NCI-H2227 (cell line): Measurements from ENCODE around the gene RELA.
A peak's percentile ranks its signal among the peaks of the same experiment; 100 is the strongest.
"Not testable (repeated sequence)": the region's sequence is repeated elsewhere in the genome, so short reads cannot be mapped to it uniquely, and the experiment has no call there.

Experiments
- DNase-seq: peaks from one replicate; lab custom pipeline; 2025; ENCODE audit not compliant: unreplicated experiment; lab: John Stamatoyannopoulos, UW

Gene RELA

DNA sequence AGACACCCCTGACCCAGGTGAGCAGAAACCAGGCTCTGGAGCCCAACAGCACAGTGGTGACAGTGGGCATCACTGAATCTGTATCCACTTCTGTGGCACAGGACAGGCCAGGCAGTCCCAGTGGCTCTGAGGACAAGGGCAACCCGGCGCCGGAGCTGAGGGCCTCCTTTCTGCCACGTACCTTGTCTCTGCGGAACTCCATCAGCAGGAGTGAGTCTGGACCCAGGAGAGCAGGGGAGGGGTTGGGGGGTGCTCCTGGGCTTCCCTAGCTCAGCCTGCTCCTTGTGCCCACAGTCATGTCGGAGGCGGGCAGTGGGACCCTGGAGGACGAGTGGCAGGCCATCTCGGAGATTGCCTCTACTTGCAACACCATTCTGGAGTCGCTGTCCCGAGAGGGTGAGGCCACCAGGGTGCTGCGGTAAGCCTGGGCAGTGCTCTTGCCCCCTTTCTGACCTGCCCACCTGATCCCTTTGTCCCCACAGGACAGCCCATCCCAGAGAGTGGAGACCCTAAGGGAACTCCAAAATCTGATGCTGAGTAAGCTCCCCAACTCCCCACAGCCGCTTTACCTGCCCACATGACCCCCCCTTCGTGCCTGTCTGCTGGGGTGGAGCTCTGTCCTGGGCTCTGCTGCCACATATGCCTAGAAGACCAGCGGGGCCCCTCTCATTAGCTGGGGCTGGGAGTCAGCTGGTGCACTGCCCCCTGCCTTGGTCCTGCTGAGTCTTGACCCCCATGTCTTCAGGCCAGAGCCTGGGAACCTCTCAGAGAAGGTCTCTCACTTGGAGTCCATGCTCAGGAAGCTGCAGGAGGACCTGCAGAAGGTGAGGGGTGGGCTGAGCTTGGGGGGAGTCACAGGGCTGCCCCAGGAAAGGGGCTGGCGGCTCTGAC lies 12.8 kb downstream of the RELA start:
- no peak for DNase-seq

DNA sequence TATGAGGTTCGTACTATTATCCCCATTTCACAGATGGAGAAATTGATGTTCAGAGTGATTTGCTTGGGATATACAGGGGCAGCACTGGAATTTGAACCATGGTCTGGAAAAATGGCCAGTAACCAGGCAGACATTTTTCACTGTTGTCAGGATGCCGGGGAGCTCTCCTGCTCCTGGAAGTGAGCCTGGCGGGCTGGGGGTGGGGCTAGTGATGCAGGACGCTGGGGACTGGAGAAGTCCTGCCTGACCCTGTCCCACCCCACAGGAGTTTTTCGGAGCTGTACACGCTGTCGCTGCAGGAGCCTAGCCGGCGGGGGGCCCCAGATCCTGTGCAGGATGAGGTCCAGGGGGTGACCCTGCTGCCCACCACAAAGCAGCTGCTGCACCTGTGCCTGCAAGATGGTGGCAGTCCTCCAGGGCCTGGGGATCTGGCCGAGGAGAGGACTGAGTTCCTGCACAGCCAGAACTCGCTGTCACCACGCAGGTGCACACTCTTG lies 13.7 kb downstream of the RELA start:
- DNase-seq = no peak

- no peak for DNase-seq
Measured at GRCh38 chr11:65646958-65647701, 15.6 kb downstream of the RELA start.

- DNase-seq = no peak
Measured at GRCh38 chr11:65646288-65646957, 16.3 kb downstream of the RELA start.

- no peak for DNase-seq
Measured at GRCh38 chr11:65645710-65646109, 17.0 kb downstream of the RELA start.

DNA sequence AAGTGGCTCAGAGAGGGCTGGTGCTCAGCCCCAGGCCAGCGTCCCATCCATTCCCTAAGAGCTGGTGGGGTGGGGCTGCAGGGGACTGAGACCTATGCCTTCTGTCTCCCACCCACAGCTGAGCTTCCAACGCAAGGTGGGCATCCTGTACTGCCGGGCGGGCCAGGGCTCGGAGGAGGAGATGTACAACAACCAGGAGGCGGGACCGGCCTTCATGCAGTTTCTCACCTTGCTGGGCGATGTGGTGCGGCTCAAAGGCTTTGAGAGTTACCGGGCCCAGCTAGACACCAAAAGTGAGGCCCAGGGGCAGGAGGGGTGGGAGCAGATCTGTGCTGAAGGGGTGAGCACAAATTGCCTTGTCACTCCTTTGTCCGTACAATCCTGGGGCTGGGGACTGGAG lies 17.9 kb downstream of the RELA start:
- DNase-seq = no peak

GRCh38 chr11:65643971-65644370 lies 18.7 kb downstream of the RELA start:
- peak; percentile 16 for DNase-seq

GRCh38 chr11:65642014-65642671 lies 20.6 kb downstream of the RELA start:
- DNase-seq = no peak

GRCh38 chr11:65641297-65642013 lies 21.3 kb downstream of the RELA start:
- no peak for DNase-seq

- no peak for DNase-seq
Measured at GRCh38 chr11:65640483-65641296, 22.0 kb downstream of the RELA start.

DNA sequence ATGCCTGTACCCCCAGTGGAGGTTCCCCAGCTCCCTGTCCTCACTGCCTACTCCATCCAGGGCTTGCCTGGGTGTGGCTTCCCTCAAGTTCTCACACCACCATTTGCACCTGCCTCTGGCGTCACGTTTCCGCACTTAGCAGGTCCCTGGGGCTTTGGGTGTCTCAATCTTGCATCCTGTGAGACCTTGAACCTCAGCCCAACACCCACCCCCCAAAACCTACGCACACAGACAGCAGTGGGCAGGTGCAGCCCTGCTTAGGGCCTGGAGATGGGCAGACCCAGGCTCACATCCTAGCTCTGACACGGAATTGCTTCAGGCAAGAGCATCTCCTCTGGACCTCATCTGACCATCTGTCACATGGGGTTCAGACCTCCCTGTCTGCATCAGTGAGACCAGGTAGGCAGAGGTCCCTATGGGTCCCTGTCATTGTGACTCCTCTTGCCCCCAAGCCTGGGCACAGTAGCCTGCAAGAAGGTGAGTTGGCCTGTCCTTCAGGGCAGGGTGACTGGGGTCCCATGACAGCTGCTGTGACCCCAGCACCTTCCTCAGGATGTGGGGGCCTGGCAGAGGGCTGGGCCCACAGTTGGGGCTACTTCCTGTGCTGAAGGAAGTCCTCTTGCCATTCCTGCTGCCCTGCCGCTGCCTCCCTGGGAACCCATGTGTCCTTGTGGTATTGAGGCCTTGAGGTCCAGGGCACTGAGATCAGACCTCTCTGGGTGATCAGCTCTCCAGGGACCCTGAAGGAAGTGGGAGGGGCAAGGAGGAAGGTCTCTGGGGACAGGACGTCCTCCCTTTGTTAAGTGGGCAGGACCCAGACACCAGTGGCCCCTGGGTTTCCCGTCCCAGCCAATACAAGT lies 22.9 kb downstream of the RELA start:
- no peak for DNase-seq

DNA sequence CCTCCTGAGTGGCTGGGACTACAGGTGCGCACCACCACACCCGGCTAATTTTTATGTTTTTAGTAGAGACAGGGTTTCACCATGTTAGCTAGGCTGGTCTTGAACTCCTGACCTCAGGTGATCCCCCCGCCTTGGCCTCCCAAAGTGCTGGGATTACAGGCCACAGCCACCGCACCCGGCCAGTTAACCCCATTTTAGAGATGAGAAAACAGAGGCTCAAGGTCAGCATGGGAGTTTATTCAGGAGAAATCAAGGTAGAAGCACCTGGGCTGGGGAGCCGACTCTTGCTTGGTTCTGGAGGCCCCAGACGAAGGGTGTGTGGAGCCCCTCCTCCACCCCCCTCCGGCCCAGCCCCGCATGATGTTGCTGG lies 23.5 kb downstream of the RELA start:
- not testable (repeated sequence) for DNase-seq

DNA sequence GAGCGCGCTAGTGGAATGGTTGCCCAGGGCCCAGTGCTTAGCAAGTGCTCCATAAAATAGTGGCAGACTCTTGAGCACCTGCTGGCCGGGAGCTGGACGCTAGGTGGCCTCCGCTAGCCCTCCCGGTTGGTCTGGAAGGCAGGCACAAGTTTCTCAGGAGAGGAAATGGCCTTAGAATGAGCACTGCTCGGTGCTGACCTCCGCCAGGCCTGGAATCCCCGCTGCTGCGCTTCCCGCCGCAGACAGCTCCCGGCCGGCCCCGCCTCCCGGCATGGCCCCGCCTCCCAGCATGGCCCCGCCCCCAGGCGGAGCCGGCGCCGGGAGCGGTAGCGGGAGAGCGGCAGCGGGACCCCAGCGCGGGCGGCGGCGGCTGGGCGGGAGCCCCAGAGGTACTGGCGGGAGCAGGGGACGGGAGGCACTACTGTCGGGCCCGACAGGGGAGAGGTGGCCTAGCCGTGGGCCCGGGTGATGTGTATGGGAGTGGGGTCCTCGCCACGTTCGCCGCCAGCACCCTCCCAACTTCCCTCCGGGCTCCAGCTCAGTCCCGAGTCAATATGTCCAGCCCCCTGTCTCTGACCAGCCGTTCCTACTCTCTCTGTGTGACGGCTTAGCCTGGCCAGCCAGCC lies 24.8 kb downstream of the RELA start, which contains the start of gene SIPA1:
TSS of gene SIPA1 (plus strand) at position 308 of the 626 bp plus-strand sequence. CDS start 2,821 bp downstream, outside the sequence.
- DNase-seq = peak; percentile 87

DNA sequence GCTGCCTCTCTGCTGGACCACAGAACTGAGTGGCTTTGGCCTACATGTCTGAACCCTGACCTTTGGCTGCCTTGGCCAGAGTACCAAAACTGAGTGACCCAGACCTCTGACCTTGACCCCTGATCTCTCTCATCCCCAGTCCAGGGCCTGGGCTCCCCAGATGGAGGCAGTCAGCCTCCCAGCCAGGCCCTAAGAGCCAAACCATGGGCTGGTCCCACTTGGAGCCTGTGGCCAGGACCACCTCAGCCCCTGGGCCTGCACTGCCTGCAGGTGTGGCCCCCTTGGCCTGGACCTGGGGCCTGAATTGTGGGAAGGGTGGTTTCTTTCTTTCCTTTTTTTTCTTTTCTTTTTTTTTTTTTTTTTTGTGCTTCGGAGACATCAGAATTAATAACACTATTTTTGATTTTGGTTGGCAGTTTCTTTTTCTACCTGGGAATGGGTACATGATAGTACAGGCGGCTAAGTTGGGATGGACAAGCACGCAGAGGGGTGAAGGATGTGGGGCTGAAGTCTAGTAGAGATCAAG lies 25.6 kb downstream of the RELA start:
- DNase-seq = no peak

DNA sequence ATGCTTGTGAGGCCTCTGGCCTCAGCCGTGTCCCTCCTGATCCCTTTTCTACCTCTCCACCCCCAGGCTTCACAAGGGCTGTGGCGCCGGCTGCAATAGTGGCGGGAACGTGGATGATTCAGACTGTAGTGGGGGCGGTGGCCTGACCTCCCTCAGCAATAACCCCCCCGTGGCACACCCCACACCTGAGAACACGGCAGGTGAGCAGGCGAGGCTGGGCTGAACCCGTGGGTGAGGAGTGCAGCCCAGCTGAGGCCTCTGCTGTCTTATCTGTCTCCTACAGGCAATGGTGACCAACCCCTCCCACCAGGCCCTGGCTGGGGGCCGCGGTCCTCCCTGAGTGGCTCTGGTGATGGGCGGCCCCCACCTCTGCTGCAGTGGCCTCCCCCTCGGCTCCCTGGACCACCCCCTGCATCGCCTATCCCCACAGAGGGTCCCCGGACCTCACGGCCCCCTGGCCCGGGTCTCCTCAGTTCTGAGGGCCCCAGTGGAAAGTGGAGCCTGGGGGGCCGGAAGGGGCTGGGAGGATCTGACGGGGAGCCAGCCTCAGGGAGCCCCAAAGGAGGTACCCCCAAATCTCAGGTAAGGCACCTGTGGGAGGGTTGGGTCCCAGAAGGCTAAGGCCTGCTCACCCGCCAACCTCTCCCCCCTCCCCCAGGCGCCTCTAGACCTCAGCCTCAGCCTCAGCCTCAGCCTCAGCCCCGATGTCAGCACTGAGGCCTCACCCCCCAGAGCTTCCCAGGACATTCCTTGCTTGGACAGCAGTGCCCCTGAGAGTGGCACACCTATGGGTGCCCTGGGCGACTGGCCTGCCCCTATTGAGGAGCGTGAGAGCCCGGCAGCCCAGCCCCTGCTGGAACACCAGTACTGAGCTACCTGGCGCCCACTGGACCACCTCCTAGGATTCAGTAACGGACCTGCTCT lies 26.3 kb downstream of the RELA start:
- DNase-seq = no peak

- DNase-seq = no peak
Measured at GRCh38 chr11:65634905-65635731, 27.6 kb downstream of the RELA start.
